T-helper 17 cell (primary cell): ENCODE results near the gene CREB3L4. TPM values are rescaled to one million over a fixed set of nuclear protein-coding genes. Genes with fewer than 3 reads are reported as not detected.
"Not testable (repeated sequence)": the region's sequence is repeated elsewhere in the genome, so short reads cannot be mapped to it uniquely, and the experiment has no call there.

Experiments used
- ATAC-seq: fragments of 150-1000 bp; cut with Tn5 transposase; 2 replicates; pipeline ENCODE4 v1.10.0; 2021; ENCODE audit warnings: mild to moderate bottlenecking, moderate library complexity
- DNase-seq, 3 donors: peaks; one replicate each; pipeline versions ENCODE4 v3.0.0 to v3.0.0-alpha.2; 2020 to 2021
- H3K9me3 ChIP-seq: one replicate; pipeline ENCODE4 v1.7.0; 2013; ENCODE audit warnings: low read length, mild to moderate bottlenecking; ENCODE audit not compliant: control insufficient read depth, poor library complexity, severe bottlenecking
- H3K27ac Mint-ChIP-seq: one replicate; pipeline ENCODE4 v1.8.0; 2022; ENCODE audit warnings: mild to moderate bottlenecking, moderate library complexity, mixed read lengths
- H3K27me3 Mint-ChIP-seq: one replicate; pipeline ENCODE4 v1.8.0; 2022; ENCODE audit warnings: mixed read lengths
- H3K36me3 Mint-ChIP-seq: one replicate; pipeline ENCODE4 v1.8.0; 2022; ENCODE audit warnings: low read depth, mixed read lengths
- H3K4me1 Mint-ChIP-seq: one replicate; pipeline ENCODE4 v1.8.0; 2022; ENCODE audit warnings: mild to moderate bottlenecking, mixed read lengths
- H3K4me3 Mint-ChIP-seq: one replicate; pipeline ENCODE4 v1.8.0; 2022; ENCODE audit warnings: mild to moderate bottlenecking, moderate library complexity, mixed read lengths
- total RNA-seq, 4 donors: library from RNA in 2 of 4; stranded (reverse) in 2 of 4; gene quantifications; one replicate each; pipeline ENCODE4 v1.2.3 and lab custom pipeline; 2022 to 2026

Gene CREB3L4
- total RNA-seq, 2 donors from 2014 or later, result 4.5 to 6.0 TPM

DNA sequence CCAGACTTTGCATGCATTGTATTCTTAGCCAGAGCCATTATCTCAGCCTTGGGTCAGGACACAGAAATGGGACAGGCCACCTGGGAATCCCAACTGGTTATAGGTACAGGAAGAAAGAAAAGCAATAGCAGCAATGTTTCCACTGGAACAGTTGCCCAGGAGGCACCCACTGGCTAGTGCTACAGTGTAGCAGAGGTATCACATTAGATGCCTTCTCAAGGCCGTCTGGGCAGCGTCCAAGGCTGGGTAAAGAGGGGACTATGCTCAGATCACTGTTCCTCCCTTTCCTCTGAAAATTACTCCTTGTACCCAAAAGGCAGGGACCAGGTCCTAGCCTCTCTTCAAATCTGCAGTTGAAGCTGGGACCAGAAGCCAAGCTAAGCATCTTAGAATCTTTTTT is 2.6 kb downstream of the CREB3L4 start:
- Mint-ChIP-seq H3K36me3 (peaks cover 5% of the 10 kb centered on the region), H3K27me3 (no peaks in the 10 kb centered on the region), H3K4me3 (no peak overlapping the region), H3K27ac (no peak overlapping the region), H3K4me1 (peaks cover 28% of the 10 kb centered on the region)
- no peaks in the 10 kb centered on the region for H3K9me3 ChIP-seq
- DNase-seq (no peak), ATAC-seq (no peak)

- DNase-seq (no peak), ATAC-seq (no peak)
- Mint-ChIP-seq H3K27ac (peak overlapping the region; percentile 72), H3K4me1 (peaks cover 27% of the 10 kb centered on the region), H3K27me3 (no peaks in the 10 kb centered on the region), H3K36me3 (peaks cover 5% of the 10 kb centered on the region), H3K4me3 (no peak overlapping the region)
- H3K9me3 ChIP-seq, result no peaks in the 10 kb centered on the region
Observed at GRCh38 chr1:153973071-153973470, 5.4 kb downstream of the CREB3L4 start.

- peak overlapping the region; percentile 25 for H3K4me3 Mint-ChIP-seq
- peaks cover 29% of the 10 kb centered on the region for H3K4me1 Mint-ChIP-seq
- DNase-seq (no peak), ATAC-seq (no peak)
- H3K27me3 Mint-ChIP-seq, result no peaks in the 10 kb centered on the region
- H3K27ac Mint-ChIP-seq, result peak overlapping the region; percentile 72
- peaks cover 5% of the 10 kb centered on the region for H3K36me3 Mint-ChIP-seq
- no peaks in the 10 kb centered on the region for H3K9me3 ChIP-seq
Observed at GRCh38 chr1:153973525-153973924, 5.8 kb downstream of the CREB3L4 start.

DNA sequence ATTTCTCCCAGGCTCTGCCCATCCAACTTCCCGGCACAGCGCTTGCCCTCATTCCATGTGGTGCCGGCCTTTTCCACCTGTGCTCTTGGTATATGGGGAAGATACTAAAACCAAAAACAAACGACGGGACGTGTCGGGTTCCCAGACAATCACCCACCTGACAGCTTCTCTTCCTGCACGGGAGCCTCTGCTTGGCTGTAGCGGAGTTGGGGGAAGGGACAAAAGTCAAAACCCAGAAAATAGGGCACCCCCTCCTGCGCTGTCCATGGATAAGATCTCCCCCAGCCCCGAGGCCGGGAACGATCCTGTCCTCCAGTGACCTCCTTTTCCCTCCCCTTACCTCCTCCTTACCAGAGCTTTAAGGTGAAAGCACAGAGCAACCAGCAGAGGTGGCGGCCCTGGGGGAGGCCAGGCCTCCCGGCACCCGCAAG is 9.1 kb downstream of the CREB3L4 start:
- peak overlapping the region; percentile 82 for H3K27ac Mint-ChIP-seq
- peaks cover 5% of the 10 kb centered on the region for H3K36me3 Mint-ChIP-seq
- H3K4me1 Mint-ChIP-seq, result peaks cover 27% of the 10 kb centered on the region
- ATAC-seq (no peak), DNase-seq (no peak)
- no peaks in the 10 kb centered on the region for H3K27me3 Mint-ChIP-seq
- H3K9me3 ChIP-seq, result no peaks in the 10 kb centered on the region
- H3K4me3 Mint-ChIP-seq, result peak overlapping the region; percentile 94

DNA sequence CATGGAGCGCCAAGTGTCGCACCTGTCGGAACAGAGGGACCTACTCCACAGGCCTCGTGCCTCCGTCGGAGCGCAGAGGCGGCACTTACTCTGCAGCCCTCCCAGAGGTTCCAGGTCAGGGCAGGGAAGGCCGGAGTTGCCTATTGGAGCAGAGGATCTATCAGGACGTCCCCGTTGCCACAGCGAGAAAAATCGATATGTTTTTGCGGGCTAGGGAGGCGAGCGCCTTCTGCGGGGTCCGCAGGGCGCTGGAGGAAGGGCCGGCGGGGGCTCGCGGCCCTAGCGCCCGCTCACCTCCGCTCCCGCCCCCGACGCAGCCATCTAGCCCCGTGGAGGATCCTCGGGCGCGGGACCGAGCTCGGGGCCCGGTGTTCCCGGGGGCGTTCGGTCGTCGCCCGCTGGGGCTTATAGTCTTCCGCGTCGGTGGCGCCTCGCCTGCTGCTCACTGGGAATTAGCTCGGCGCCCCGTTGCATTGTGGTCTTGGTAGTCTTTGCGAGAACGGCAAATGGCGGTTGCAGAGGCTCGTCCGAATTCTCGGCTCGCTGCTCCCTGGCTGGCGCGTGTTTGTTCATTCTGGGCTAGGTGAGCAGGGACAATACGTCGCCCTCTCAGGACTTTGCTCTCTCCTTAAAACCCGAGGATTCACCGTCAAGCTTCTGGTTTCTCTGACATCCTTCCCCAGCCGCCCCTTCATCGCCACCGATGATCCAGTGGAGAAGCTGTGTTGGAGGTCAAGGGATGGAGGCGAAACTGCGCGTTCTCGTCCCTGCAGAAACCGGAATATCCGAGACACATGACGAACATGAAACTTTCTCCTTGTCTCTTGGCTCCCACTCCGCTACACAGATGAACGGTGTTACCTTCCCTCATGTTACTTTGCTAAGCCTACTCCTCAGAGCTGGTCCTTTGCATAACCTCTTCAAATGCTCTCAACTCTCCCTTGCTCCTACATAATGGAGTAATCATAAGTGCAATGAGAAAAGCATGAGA is 9.8 kb downstream of the CREB3L4 start, which contains the start of gene JTB:
Gene JTB (minus strand): TSS at position 425 of the 991 bp plus-strand sequence. CDS start 422 bp downstream, at position 3.
- DNase-seq, result peak; percentile 73 to 79 (median 75)
- H3K27ac Mint-ChIP-seq, result peak within 1 kb of the TSS; percentile 82
- peaks cover 23% of the 10 kb centered on the region for H3K4me1 Mint-ChIP-seq
- peaks cover 5% of the 10 kb centered on the region for H3K36me3 Mint-ChIP-seq
- no peaks in the 10 kb centered on the region for H3K9me3 ChIP-seq
- no peaks in the 10 kb centered on the region for H3K27me3 Mint-ChIP-seq
- peak; percentile 97 for ATAC-seq
- peak within 1 kb of the TSS; percentile 94 for H3K4me3 Mint-ChIP-seq

DNA sequence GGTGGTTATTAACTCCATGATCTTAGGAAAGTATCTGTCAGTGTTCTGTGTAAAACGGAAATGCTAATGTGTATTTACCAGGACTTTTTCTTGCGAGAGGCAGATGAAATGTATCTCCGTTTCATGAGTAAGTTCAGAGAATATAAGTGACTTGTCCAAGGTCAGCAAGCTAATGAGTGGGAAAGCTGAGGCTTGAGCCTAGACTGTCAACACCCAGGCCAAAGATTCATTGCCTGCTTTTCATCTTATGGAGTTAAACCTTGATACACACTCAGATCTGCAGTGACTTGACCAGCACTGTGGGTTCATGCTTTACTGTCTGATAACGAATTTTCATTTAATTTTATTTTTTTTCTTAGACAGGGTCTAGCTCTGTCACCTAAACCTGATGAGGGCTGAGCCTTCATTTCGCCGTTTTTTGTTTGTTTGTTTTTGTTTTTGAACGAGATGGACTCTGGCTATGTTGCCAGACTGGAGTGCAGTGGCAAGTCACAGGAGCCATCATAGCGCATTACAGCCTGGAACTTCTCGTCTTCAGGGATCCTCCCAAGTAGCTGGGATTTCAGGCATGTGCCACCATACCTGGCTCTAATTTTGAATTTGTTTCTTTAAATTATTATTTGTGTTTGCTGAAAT is 10.7 kb downstream of the CREB3L4 start:
- H3K36me3 Mint-ChIP-seq, result peaks cover 4% of the 10 kb centered on the region
- no peak for ATAC-seq
- peak overlapping the region; percentile 94 for H3K4me3 Mint-ChIP-seq
- no peaks in the 10 kb centered on the region for H3K27me3 Mint-ChIP-seq
- peak overlapping the region; percentile 82 for H3K27ac Mint-ChIP-seq
- no peak for DNase-seq
- H3K4me1 Mint-ChIP-seq, result peaks cover 23% of the 10 kb centered on the region
- no peaks in the 10 kb centered on the region for H3K9me3 ChIP-seq

DNA sequence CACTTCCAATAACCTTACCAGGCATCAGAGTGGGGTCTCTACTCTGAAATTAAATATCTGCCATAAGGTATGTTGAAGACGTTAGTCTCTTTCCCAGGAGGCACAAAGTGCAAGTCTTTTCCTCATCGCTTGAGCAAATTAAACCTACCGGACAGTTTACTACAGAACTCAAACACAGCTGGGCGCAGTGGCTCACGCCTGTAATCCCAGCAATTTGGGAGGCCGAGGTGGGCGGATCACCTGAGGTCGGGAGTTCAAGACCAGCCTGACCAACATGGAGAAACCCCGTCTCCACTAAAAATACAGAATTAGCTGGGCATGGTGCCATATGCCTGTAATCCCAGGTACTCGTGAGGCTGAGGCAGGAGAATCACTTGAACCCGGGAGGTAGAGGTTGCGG is 11.4 kb downstream of the CREB3L4 start:
- H3K9me3 ChIP-seq, H3K27me3 Mint-ChIP-seq, H3K36me3 Mint-ChIP-seq, ATAC-seq, DNase-seq: not testable (repeated sequence)
- peak overlapping the region; percentile 94 for H3K4me3 Mint-ChIP-seq
- peaks cover 23% of the 10 kb centered on the region for H3K4me1 Mint-ChIP-seq
- peak overlapping the region; percentile 82 for H3K27ac Mint-ChIP-seq

GRCh38 chr1:153981735-153982134 is 14.0 kb downstream of the CREB3L4 start:
- H3K36me3 Mint-ChIP-seq, H3K9me3 ChIP-seq, H3K27ac Mint-ChIP-seq, H3K4me3 Mint-ChIP-seq, ATAC-seq, DNase-seq: not testable (repeated sequence)
- H3K4me1 Mint-ChIP-seq, result peaks cover 18% of the 10 kb centered on the region
- H3K27me3 Mint-ChIP-seq, result peaks cover 16% of the 10 kb centered on the region

GRCh38 chr1:153984123-153984894 is 16.6 kb downstream of the CREB3L4 start:
- no peaks in the 10 kb centered on the region for H3K36me3 Mint-ChIP-seq
- ATAC-seq, result no peak
- H3K9me3 ChIP-seq, result no peaks in the 10 kb centered on the region
- no peak for DNase-seq
- no peak overlapping the region for H3K4me3 Mint-ChIP-seq
- H3K4me1 Mint-ChIP-seq, result peaks cover 13% of the 10 kb centered on the region
- H3K27me3 Mint-ChIP-seq, result peaks cover 16% of the 10 kb centered on the region
- H3K27ac Mint-ChIP-seq, result peak overlapping the region; percentile 16

DNA sequence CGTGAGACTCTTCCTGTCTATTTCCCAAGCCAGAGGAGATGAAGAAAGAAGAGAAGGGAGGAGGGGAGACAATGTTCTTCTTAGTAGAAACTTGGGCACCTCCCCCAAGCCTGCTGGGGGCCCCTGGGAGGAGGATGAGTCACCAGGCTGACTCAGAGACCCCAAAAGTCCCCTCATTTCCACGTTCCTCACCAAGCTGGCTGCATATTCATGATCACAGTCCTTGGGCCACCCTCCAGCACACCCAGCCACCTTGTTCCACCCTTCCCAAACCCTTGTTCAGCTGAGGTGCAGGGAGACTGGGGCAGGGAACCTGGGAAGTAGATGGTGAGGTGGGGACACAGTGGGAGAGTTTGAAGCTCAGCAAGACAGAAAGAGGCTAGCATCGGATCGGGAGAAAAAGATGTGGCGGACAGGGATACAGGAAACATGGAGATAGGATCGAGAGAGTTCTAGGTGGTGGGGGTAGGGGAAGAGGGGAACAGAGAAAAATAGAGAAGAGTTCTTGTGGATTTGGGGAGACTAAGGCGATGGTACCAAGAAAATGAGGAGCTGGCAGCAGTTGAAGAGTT is 17.7 kb downstream of the CREB3L4 start:
- Mint-ChIP-seq H3K4me1 (peaks cover 15% of the 10 kb centered on the region), H3K27me3 (peaks cover 16% of the 10 kb centered on the region), H3K4me3 (peak overlapping the region; percentile 15), H3K27ac (peak overlapping the region; percentile 56), H3K36me3 (no peaks in the 10 kb centered on the region)
- ATAC-seq, result no peak
- no peaks in the 10 kb centered on the region for H3K9me3 ChIP-seq
- DNase-seq, result no peak

- no peak for ATAC-seq
- H3K36me3 Mint-ChIP-seq, result peaks cover 2% of the 10 kb centered on the region
- peak within 1 kb of the TSS; percentile 89 for H3K27ac Mint-ChIP-seq
- DNase-seq, result no peak
- H3K4me1 Mint-ChIP-seq, result peaks cover 21% of the 10 kb centered on the region
- peak within 1 kb of the TSS; percentile 36 for H3K4me3 Mint-ChIP-seq
- H3K9me3 ChIP-seq, result no peaks in the 10 kb centered on the region
- H3K27me3 Mint-ChIP-seq, result peaks cover 16% of the 10 kb centered on the region
Observed at GRCh38 chr1:153985941-153986761, 18.4 kb downstream of the CREB3L4 start, which contains the start of gene RAB13. TSS of gene RAB13 (minus strand) at chr1:153986339. CDS start at chr1:153986236, 103 bp downstream.

- H3K27ac Mint-ChIP-seq, result peak overlapping the region; percentile 89
- no peak overlapping the region for H3K4me3 Mint-ChIP-seq
- H3K36me3 Mint-ChIP-seq, result peaks cover 8% of the 10 kb centered on the region
- no peak for ATAC-seq
- no peak for DNase-seq
- H3K9me3 ChIP-seq, result no peaks in the 10 kb centered on the region
- peaks cover 16% of the 10 kb centered on the region for H3K27me3 Mint-ChIP-seq
- H3K4me1 Mint-ChIP-seq, result peaks cover 33% of the 10 kb centered on the region
Observed at GRCh38 chr1:153987621-153988020, 19.9 kb downstream of the CREB3L4 start.
